Liver (tissue), 3 donors: ENCODE measurements around the gene PITPNB.

Source experiments
- MAX ChIP-seq: IDR thresholded peaks from 2 replicates; pipeline ENCODE4 v1.6.1; 2016; ENCODE audit warnings: antibody characterized with exemption
- SP1 ChIP-seq: IDR thresholded peaks from 2 replicates; pipeline ENCODE4 v1.6.1; 2018; ENCODE audit warnings: antibody characterized with exemption, mild to moderate bottlenecking
- TAF1 ChIP-seq: conservative IDR thresholded peaks from 2 replicates; pipeline ENCODE4 v1.6.1; 2016; ENCODE audit warnings: antibody characterized with exemption, mild to moderate bottlenecking
- TF ChIP-seq, protein P1 (sequence below): fragments of 150-350 bp; IDR thresholded peaks from 2 replicates; pipeline ENCODE4 v1.5.1; 2017; ENCODE audit warnings: improper control_type of control experiment, low read depth, low read length; ENCODE audit not compliant: missing input control
- donor health status: healthy.
- donor health status: healthy.

- TF ChIP-seq, protein P1, sequence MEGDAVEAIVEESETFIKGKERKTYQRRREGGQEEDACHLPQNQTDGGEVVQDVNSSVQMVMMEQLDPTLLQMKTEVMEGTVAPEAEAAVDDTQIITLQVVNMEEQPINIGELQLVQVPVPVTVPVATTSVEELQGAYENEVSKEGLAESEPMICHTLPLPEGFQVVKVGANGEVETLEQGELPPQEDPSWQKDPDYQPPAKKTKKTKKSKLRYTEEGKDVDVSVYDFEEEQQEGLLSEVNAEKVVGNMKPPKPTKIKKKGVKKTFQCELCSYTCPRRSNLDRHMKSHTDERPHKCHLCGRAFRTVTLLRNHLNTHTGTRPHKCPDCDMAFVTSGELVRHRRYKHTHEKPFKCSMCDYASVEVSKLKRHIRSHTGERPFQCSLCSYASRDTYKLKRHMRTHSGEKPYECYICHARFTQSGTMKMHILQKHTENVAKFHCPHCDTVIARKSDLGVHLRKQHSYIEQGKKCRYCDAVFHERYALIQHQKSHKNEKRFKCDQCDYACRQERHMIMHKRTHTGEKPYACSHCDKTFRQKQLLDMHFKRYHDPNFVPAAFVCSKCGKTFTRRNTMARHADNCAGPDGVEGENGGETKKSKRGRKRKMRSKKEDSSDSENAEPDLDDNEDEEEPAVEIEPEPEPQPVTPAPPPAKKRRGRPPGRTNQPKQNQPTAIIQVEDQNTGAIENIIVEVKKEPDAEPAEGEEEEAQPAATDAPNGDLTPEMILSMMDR, result no peak
- TF ChIP-seq SP1 (no peak), TAF1 (no peak), MAX (no peak)
Observed at GRCh38 chr22:27845644-27846043, 73.4 kb downstream of the PITPNB start.
